ENCODE measurements around the gene XPR1. TPM values are rescaled to one million over a fixed set of nuclear protein-coding genes. Genes with fewer than 3 reads are reported as not detected.

The XPR1 gene
- polyA plus RNA-seq, 1 donor (not counting 4 experiments of a cell fraction or from before 2014, with no cell fraction given): 40.0 TPM

- H3K4me2 ChIP-seq (ENCODE audit: control insufficient read depth, extremely low read depth, insufficient read depth, low read depth, low read length): no peak overlapping the region
- no peaks in the 10 kb centered on the region for H3K36me3 ChIP-seq (ENCODE audit: control insufficient read depth in 2 of 2, extremely low read depth in 1 of 2, insufficient read depth in 2 of 2, low read length in 2 of 2)
- H3K4me1 ChIP-seq (ENCODE audit: control insufficient read depth, extremely low read depth, insufficient read depth, low read length): no peaks in the 10 kb centered on the region
- dilution Hi-C loops (cut with MboI; ENCODE audit: extremely low pct_ligation_motif_present, low sequenced_read_pairs): no loop called here
- H4K20me1 ChIP-seq (ENCODE audit: control insufficient read depth, extremely low read depth, insufficient read depth, low read length): no peaks in the 10 kb centered on the region
- no peaks in the 10 kb centered on the region for H3K79me2 ChIP-seq (ENCODE audit: control insufficient read depth, insufficient read depth, low read length)
- peaks cover 15% of the 10 kb centered on the region for H3K27me3 ChIP-seq (ENCODE audit: control insufficient read depth, extremely low read depth, insufficient read depth, low read length)
- no peak overlapping the region for H3K4me3 ChIP-seq (ENCODE audit: control insufficient read depth in 2 of 3, extremely low read depth in 1 of 3, insufficient read depth in 2 of 3, low read depth in 1 of 3, low read length in 3 of 3)
- no peaks in the 10 kb centered on the region for H3K9me1 ChIP-seq (ENCODE audit: control insufficient read depth, extremely low read depth, insufficient read depth, low read length)
- no peak for TF ChIP-seq CTCF (optimal IDR thresholded peaks at IDR 0.05 in 1 of 3, IDR thresholded peaks at IDR 0.05 in 1 of 3, conservative IDR thresholded peaks at IDR 0.05 in 1 of 3; ENCODE audit: extremely low read depth in 1 of 3, insufficient read depth in 2 of 3, low read length in 3 of 3)
- TF ChIP-seq EZH2 (IDR thresholded peaks at IDR 0.05; ENCODE audit: low read length): no peak
- no peak overlapping the region for H2AFZ ChIP-seq (ENCODE audit: control insufficient read depth, low read length)
- DNase-seq (ENCODE audit: low read depth, low spot score): no peak
- no peaks in the 10 kb centered on the region for H3K9me3 ChIP-seq (ENCODE audit: control insufficient read depth, low read depth, low read length)
- H3K9ac ChIP-seq (ENCODE audit: control insufficient read depth, extremely low read depth, insufficient read depth, low read length): no peak overlapping the region
- no peak overlapping the region for H3K27ac ChIP-seq (ENCODE audit: control insufficient read depth, insufficient read depth, low read length)
- FAIRE-seq: no peak
Observed at GRCh38 chr1:180937012-180937372, 305.2 kb downstream of the XPR1 start.

DNA sequence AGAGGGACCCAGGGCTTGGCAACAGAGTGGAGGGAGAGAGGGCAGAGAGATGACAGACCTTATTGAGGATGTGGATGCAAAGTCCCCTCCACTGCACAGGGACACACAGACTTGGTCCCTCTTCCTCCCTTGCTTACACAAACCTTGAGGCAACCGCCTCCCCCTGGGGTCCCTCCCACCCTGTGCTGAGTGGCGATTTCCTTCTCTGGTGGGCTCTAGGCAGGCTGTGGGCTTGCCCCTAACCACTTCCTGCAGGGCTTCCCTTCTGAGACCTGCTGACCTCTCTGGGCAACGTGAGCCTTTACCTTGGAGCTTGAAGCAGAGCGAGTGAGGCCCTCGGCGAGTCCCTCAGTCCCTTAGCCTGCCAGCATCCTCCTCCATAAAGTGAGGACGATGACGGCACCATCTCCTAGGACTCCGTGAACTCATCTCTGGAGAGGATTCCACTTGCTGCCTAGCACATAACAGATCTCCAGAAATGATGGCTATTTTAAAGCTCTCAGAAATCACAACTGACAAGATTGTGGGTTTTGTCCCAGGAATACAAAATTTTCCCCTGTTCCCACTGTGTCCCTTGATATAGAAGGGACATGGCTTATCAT lies 305.9 kb downstream of the XPR1 start:
- H2AFZ ChIP-seq (ENCODE audit: control insufficient read depth, low read length): no peak overlapping the region
- no peak for FAIRE-seq
- H3K9ac ChIP-seq (ENCODE audit: control insufficient read depth, extremely low read depth, insufficient read depth, low read length): no peak overlapping the region
- no peak for DNase-seq (ENCODE audit: low read depth, low spot score)
- H3K36me3 ChIP-seq (ENCODE audit: control insufficient read depth in 2 of 2, extremely low read depth in 1 of 2, insufficient read depth in 2 of 2, low read length in 2 of 2): no peaks in the 10 kb centered on the region
- dilution Hi-C loops (cut with MboI; ENCODE audit: extremely low pct_ligation_motif_present, low sequenced_read_pairs): no loop called here
- no peaks in the 10 kb centered on the region for H3K4me1 ChIP-seq (ENCODE audit: control insufficient read depth, extremely low read depth, insufficient read depth, low read length)
- H4K20me1 ChIP-seq (ENCODE audit: control insufficient read depth, extremely low read depth, insufficient read depth, low read length): no peaks in the 10 kb centered on the region
- no peak overlapping the region for H3K27ac ChIP-seq (ENCODE audit: control insufficient read depth, insufficient read depth, low read length)
- no peaks in the 10 kb centered on the region for H3K9me1 ChIP-seq (ENCODE audit: control insufficient read depth, extremely low read depth, insufficient read depth, low read length)
- no peak overlapping the region for H3K4me2 ChIP-seq (ENCODE audit: control insufficient read depth, extremely low read depth, insufficient read depth, low read depth, low read length)
- no peaks in the 10 kb centered on the region for H3K9me3 ChIP-seq (ENCODE audit: control insufficient read depth, low read depth, low read length)
- peaks cover 15% of the 10 kb centered on the region for H3K27me3 ChIP-seq (ENCODE audit: control insufficient read depth, extremely low read depth, insufficient read depth, low read length)
- TF ChIP-seq CTCF (optimal IDR thresholded peaks at IDR 0.05 in 1 of 3, IDR thresholded peaks at IDR 0.05 in 1 of 3, conservative IDR thresholded peaks at IDR 0.05 in 1 of 3; ENCODE audit: extremely low read depth in 1 of 3, insufficient read depth in 2 of 3, low read length in 3 of 3): no peak
- no peak for TF ChIP-seq EZH2 (IDR thresholded peaks at IDR 0.05; ENCODE audit: low read length)
- H3K4me3 ChIP-seq (ENCODE audit: control insufficient read depth in 2 of 3, extremely low read depth in 1 of 3, insufficient read depth in 2 of 3, low read depth in 1 of 3, low read length in 3 of 3): no peak overlapping the region
- H3K79me2 ChIP-seq (ENCODE audit: control insufficient read depth, insufficient read depth, low read length): no peaks in the 10 kb centered on the region

Measured in keratinocyte (primary cell).